GM21381 (cell line): ENCODE results near the gene CPLX1.

Source experiments
- ATAC-seq: cut with Tn5 transposase; IDR thresholded peaks from one replicate; pipeline ENCODE4 v1.9.1; 2021; ENCODE audit warnings: mild to moderate bottlenecking, moderate library complexity; ENCODE audit not compliant: unreplicated experiment

CPLX1 gene

DNA sequence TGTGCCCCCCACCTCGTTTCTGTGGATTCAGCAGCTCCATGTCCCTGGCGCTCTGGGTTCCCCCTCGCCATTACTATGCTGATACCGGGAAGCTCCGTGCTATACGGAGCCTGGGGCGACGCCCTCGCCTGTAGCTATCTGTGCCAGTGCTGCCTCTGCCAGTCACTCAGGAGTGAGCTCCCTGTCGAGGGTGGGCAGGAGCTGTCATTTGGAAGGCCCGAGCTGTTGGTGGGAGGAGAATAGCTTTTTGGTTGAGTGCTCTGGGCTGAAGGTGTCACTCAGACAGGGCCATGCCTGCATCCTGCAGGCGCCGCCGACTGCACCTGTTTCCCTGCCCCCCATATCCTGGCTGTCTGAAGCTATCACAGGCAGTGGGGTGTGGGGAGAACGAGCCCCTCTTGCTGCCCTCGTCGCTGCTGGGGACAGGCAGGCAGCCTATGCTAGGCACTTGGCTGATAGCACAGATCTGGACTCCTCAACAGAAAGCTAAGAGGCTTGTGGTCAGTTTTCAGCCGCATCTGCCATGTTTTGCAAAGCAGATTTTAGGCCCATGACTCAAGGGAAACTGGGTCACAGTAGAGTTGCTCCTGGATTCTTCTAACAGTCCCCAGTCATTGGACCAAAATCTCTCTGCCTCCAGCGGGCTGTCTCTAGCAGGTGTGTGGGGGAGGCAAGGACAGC is 31.8 kb downstream of the CPLX1 start:
- ATAC-seq: no peak

DNA sequence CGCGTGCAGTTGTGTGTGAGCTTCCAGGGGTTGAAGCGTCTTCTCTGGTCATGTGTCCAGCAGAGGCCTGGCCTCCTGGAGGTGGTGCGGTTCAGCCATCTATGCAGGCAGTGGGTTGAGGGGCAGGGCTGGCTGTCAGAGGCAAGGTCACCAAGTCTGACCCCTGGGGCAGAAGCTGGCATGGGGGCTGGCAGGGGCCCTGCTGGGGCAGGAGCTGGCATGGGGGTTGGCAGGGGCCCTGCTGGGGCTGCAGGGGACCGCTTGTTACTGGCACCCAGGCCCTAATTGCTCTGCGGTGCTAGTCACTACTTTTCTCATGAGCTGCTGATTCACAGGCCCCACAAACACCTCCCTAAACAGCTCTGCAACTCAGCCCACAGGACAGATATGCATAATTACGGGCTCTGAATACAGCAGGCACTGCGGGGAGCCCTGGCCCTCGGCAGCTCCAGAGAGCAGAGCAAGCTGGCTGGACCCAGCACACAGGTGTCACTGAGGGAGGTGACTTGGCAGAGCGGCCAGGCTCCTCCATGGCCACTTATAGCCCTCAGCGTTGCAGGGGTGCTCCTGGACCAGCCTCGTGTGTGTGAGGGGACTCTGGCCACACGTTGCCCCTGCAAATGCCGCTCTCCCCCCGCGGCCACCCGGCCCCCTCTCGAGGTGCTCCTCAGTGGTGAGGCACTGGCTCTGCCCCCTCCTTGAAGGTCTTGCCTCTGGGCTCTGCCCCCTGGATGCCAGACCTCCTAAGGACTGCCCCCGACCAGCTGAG is 32.7 kb downstream of the CPLX1 start:
- ATAC-seq: no peak

DNA sequence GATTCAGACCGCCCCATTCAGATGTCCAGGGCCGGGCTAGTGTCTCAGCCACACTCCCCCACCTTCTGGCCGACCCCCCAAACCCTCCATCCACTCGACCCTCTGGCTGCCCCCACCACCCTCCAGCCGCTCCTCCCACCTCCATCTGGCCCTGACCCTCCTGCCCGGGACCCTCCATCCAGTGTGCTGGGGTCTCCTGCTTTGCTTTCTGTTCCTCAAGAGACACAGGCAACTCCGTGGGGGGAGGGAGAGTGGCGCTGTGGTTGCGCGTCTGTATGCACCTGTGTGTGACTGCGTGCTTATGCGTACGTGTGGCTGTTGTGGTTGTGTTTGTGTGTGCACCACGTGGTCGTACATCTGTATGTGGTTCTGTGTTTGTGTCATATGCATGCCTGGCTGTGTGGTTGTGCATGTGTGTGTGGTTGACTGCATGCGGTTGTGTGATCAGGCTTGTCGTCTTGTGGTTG is 33.3 kb downstream of the CPLX1 start:
- no peak for ATAC-seq

DNA sequence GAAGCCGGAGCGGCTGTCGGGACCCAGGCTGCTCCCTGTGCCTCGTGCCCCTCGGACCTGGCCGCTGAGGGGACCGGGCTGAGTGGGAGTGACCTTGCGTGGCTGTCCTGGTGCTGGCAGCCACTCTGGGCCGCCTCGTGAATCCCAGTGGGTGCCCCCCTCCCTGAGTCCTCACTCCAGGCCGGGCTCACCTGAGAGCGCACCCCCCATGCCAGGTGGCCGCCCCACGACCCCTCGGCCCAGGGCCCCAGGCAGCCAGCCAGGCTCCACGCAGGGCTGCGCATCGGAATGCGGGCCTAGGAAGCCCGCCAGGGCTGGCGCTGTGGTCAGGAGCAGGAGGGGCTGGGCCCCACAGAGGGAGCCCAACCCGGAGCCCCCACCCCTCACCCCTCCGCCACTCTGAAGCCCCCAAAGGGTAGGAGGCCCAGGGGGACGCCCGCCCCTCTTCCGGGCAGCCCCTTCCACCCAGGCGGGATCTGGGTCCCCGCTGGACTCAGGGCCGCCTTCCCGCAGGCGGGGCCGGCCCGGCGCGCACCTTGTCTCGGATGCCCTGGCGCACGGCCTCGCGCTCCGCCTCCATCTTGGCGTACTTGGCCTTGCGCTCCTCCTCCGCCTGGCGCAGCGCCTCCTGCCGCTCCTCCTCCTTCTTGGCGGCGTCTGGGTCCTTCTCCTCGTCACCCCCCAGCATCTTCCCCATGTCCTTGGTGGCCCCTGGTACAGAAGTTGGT is 33.9 kb downstream of the CPLX1 start:
- ATAC-seq: no peak

DNA sequence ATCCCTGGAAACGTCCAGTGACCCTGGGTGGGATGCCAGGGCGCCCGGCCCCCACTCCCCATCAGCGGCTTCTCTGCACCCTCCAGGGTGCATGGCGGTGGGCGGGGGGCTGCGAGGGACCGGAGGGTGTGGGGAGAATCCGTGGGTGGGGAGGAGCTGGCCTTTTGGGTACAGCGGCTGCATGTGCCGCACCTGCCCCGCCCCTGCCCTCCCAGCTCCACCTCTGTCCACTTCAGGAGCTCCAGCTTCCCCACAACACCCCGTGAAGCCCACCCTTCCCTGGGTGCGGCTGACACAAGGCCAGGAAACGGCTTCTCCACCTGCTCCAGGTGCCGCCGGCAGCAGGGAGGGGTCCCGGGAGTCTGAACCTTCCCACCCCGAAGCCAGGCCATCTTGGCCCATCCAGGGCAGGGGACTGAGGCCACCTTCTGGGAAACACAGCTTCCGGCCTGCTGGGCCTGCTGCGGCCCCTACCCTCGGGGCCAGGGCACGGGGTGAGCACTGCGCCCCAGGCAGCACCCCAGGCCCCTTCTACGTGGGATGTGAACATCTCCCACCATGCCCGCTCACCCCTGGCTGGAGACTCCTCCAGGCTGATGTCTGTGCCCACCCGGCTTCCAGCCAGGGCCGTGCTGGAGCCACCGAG is 34.6 kb downstream of the CPLX1 start:
- ATAC-seq: no peak

DNA sequence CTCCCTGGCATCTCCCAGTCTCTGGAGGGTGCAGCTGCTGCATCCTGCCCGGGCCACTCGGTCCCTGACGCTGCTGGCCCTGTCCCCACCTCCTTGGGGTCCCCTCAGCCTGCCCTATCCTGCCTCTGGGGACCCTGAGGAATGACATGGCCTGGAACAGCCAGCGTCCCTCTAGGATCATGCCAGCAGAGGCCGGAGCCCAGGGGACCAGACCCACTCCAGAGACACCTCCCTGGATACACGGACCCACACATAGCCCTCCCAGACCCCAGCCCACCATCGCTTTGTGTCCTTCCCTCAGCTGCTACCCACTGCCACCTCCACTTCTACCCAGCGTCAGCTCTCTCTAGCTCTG is 35.5 kb downstream of the CPLX1 start:
- no peak for ATAC-seq

GRCh38 chr4:789571-790465 is 36.1 kb downstream of the CPLX1 start:
- ATAC-seq: no peak

- ATAC-seq: no peak
Observed at GRCh38 chr4:788636-789297, 37.2 kb downstream of the CPLX1 start.

GRCh38 chr4:788006-788635 is 37.8 kb downstream of the CPLX1 start:
- ATAC-seq: no peak

- ATAC-seq: no peak
Observed at GRCh38 chr4:787561-787981, 38.4 kb downstream of the CPLX1 start.

- no peak for ATAC-seq
Observed at GRCh38 chr4:786861-787300, 39.0 kb downstream of the CPLX1 start.

DNA sequence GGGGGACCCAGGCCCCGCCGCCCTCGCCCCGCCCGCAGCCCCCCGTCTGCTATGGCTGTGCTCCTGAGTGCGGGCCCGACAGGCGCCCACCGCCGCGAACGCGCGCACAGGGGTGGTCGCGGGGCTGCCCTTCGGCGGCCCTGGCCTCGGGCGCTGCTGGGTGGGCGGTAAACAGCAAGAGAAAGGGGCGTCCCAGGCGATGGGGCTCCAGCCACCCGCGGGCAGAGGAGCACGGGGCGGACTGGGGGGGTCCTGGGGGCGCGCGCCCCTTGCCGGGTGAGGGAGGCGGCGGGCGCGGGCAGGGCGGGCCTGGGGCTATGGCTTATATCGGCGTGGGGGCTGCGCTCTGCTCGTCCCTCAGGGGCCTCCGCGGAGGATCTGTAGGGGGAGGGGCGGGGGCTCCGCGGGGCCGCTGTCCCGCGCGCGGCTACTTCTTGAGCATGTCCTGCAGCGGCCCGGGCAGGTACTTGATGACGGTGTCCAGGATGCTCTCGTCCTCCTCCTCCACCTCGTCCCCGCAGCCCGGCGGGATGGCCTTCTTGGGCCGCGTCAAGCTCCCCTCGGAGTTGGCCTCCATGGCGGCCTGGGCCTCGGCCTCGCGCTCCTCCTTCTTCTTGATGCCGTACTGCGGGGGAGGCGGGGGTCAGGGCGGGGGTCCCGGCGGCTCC is 39.7 kb downstream of the CPLX1 start:
- ATAC-seq: no peak

DNA sequence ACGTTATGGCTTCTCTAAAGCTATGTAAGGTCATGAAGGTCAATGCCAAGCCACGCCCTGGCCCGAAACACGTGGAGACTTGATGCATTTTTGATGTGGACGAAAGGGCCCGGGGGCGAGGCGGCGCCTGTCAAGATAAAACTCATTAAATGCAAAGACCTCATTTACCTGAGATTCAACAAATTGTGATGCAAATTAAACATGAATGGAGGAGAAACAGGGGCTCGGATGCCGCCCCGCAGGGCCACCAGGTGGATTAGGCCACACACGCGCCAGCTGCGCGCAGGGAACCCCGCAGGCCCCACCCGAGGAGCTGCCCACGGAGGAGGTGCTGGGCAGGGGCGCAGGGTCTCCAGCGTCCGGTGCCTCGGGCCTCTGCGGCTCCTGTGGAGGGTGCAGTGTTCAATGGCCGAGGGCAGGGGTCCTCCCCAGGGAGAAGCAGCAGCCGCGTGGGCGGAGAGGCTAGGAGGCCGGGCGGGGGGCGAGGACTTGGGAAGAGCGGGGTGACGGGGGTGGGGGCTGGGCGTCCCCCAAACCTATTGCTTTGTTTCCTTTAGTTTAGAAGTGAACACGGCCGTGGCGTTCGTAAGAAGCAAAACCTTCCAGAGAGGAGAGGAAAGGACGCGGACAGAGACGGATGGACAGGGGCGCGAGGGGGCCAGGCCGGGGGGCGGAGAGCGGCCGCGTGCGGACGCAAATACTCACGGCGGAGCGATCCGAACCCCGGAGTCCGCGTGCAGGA is 40.4 kb downstream of the CPLX1 start:
- no peak for ATAC-seq

GRCh38 chr4:784401-785331 is 41.3 kb downstream of the CPLX1 start:
- no peak for ATAC-seq

DNA sequence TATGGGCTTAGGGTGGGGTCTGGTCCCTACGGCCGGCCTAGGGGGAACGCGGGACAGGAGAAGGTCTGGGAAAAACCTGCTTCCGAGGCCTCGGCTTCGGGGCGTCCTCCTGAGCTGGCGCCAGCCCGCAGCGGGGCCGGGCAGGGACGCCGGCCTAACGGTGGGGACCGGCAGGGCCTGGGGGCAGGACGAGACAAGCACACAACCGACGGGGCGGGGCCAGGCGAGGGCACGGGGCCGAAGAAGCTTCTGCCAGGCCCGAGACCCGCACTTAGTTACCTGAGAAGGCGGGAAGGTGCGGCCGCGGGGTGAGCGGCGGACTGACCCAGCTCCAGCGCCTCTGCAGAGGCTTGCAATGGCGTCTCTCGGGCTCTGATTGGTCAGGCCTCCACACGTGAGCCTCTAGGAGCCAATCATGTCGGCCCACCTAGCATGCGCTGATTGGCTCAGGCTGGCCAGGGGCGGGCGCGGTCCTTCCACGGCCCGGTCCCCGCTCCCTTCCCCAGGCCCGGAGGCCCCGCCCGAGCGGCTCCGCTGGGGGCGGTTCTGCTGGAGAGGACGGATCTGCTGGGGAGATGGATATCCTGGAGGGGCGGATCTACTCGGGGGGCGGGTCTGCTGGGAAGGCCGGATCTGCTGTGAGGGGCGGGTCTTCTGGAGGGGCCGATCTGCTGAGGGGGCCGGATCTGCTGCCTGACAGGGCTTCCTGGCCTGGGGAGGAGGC is 44.3 kb downstream of the CPLX1 start:
- peak; percentile 95 for ATAC-seq
